ENCODE data around the gene GLCCI1. TPM values are rescaled to one million over a fixed set of nuclear protein-coding genes. Genes with fewer than 3 reads are reported as not detected.

Gene GLCCI1
- total and polyA plus RNA-seq, 5 donors from 2014 or later = 12.6 to 88.1 (median 31.6) TPM

DNA sequence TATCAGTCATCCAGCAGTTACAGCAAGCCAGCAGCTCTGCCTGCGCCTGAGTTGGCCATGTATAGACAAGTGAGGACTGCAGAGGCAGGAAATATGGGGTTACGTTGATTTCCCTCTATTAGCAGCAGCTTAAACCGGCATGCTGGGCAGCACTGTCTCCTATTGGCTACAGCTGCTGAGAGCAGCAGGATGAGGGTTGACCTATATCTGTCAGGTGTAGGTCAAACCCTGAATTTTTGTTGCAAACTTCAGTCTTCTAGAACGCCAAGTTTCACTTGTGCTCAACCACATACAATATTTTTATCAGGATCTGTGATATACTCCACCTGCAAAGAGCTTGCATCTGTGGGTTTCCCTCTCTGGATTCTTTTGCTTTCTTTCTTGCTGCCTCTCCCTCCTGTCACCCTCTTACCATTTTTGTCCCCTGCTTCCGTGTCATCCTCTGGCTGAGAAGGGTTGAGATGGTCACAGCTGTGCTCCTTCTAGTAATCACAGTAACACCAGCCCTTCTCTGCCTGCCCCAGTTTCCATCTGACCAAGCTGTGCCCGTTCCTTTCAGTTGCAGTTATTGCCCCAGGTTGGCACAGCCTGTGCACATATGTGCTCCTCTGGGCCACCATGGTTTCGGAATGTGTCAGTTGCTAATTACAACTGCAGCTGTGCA, 23.8 kb upstream of the GLCCI1 start:
- ATAC-seq (ENCODE audit: low read depth in 2 of 2) = peak; percentile 93 to 95
- peak overlapping the region; percentile 71 to 88 (median 78) for H3K4me3 Mint-ChIP-seq
- peak overlapping the region; percentile 80 for H3K27ac ChIP-seq (ENCODE audit: insufficient read depth, low read length, poor library complexity, severe bottlenecking)
- no peaks in the 10 kb centered on the region for H3K36me3 Mint-ChIP-seq
- no peaks in the 10 kb centered on the region for H3K36me3 ChIP-seq (ENCODE audit: control insufficient read depth, insufficient read depth, low read length)
- peaks cover 14 to 32% (median 24%) of the 10 kb centered on the region in 4 donors for H3K4me1 Mint-ChIP-seq
- H3K4me1 ChIP-seq (ENCODE audit: control insufficient read depth, insufficient read depth, low read length, poor library complexity, severe bottlenecking) = peaks cover 21% of the 10 kb centered on the region
- no peaks in the 10 kb centered on the region for H3K27me3 Mint-ChIP-seq
- peak overlapping the region; percentile 77 for H3K4me3 ChIP-seq (ENCODE audit: low read depth, low read length)
- peak; percentile 31 to 88 (median 68) for DNase-seq
- peaks cover 0 to 1% (median 0%) of the 10 kb centered on the region in 7 donors for H3K9me3 Mint-ChIP-seq
- no peaks in the 10 kb centered on the region for H3K9me3 ChIP-seq (ENCODE audit: control insufficient read depth in 2 of 2, low read length in 2 of 2)
- H3K27ac Mint-ChIP-seq = peak overlapping the region; percentile 78 to 95 (median 88)
- no peaks in the 10 kb centered on the region for H3K27me3 ChIP-seq (ENCODE audit: control insufficient read depth, insufficient read depth, low read length)

- no peak overlapping the region for H3K4me3 ChIP-seq (ENCODE audit: low read depth, low read length)
- Mint-ChIP-seq H3K27ac (peak overlapping the region; percentile 78 to 84 (median 83)), H3K36me3 (peaks cover 8% of the 10 kb centered on the region), H3K4me3 (peak overlapping the region in 1 of 4 donors; percentile 64), H3K4me1 (peaks cover 14 to 32% (median 24%) of the 10 kb centered on the region in 4 donors), H3K27me3 (no peaks in the 10 kb centered on the region), H3K9me3 (peaks cover 0 to 4% (median 0%) of the 10 kb centered on the region in 7 donors)
- no peak for ATAC-seq (ENCODE audit: low read depth in 2 of 2)
- no peaks in the 10 kb centered on the region for H3K36me3 ChIP-seq (ENCODE audit: control insufficient read depth, insufficient read depth, low read length)
- no peaks in the 10 kb centered on the region for H3K9me3 ChIP-seq (ENCODE audit: control insufficient read depth in 2 of 2, low read length in 2 of 2)
- H3K27me3 ChIP-seq (ENCODE audit: control insufficient read depth, insufficient read depth, low read length) = no peaks in the 10 kb centered on the region
- no peak for DNase-seq
- H3K4me1 ChIP-seq (ENCODE audit: control insufficient read depth, insufficient read depth, low read length, poor library complexity, severe bottlenecking) = peaks cover 21% of the 10 kb centered on the region
- H3K27ac ChIP-seq (ENCODE audit: insufficient read depth, low read length, poor library complexity, severe bottlenecking) = no peak overlapping the region
Observed at GRCh38 chr7:7946486-7946885, 22.1 kb upstream of the GLCCI1 start.

- no peak overlapping the region for H3K4me3 Mint-ChIP-seq
- DNase-seq = no peak
- Histone ChIP-seq H3K27ac (ENCODE audit: insufficient read depth, low read length, poor library complexity, severe bottlenecking) (no peak overlapping the region), H3K36me3 (ENCODE audit: control insufficient read depth, insufficient read depth, low read length) (no peaks in the 10 kb centered on the region), H3K4me3 (ENCODE audit: low read depth, low read length) (no peak overlapping the region), H3K27me3 (ENCODE audit: control insufficient read depth, insufficient read depth, low read length) (no peaks in the 10 kb centered on the region), H3K9me3 (ENCODE audit: control insufficient read depth in 2 of 2, low read length in 2 of 2) (no peaks in the 10 kb centered on the region), H3K4me1 (ENCODE audit: control insufficient read depth, insufficient read depth, low read length, poor library complexity, severe bottlenecking) (peaks cover 21% of the 10 kb centered on the region)
- H3K4me1 Mint-ChIP-seq = peaks cover 14 to 30% (median 23%) of the 10 kb centered on the region in 4 donors
- H3K27ac Mint-ChIP-seq = no peak overlapping the region
- H3K9me3 Mint-ChIP-seq = peaks cover 0 to 4% (median 0%) of the 10 kb centered on the region in 7 donors
- no peaks in the 10 kb centered on the region for H3K27me3 Mint-ChIP-seq
- ATAC-seq (ENCODE audit: low read depth in 2 of 2) = no peak
- peaks cover 8% of the 10 kb centered on the region for H3K36me3 Mint-ChIP-seq
Observed at GRCh38 chr7:7948232-7948631, 20.4 kb upstream of the GLCCI1 start.

DNA sequence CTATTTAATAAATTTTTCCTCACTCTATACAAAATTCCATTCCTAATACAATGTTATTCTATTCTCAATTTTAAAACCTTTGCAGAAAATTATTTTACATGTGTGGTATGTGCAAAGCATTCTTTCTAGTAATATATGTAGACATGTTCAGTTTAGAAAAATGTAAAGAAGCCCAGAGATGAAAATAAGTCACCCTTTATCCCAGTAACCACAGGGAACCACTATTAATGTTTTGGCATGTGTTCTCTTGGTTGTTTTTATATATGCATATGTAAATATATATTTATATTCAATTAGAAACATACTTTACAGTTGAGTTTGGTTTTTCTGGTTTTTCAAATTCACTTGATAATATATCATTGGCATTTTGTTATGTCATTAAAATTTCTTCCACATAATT, 14.8 kb upstream of the GLCCI1 start:
- no peak overlapping the region for H3K27ac ChIP-seq (ENCODE audit: insufficient read depth, low read length, poor library complexity, severe bottlenecking)
- H3K4me3 Mint-ChIP-seq = no peak overlapping the region
- no peaks in the 10 kb centered on the region for H3K9me3 ChIP-seq (ENCODE audit: control insufficient read depth in 2 of 2, low read length in 2 of 2)
- H3K9me3 Mint-ChIP-seq = peaks cover 0 to 4% (median 0%) of the 10 kb centered on the region in 7 donors
- peaks cover 0 to 7% (median 0%) of the 10 kb centered on the region in 4 donors for H3K4me1 Mint-ChIP-seq
- H3K27me3 Mint-ChIP-seq = no peaks in the 10 kb centered on the region
- no peaks in the 10 kb centered on the region for H3K36me3 ChIP-seq (ENCODE audit: control insufficient read depth, insufficient read depth, low read length)
- H3K27me3 ChIP-seq (ENCODE audit: control insufficient read depth, insufficient read depth, low read length) = no peaks in the 10 kb centered on the region
- no peak overlapping the region for H3K4me3 ChIP-seq (ENCODE audit: low read depth, low read length)
- DNase-seq (no peak), ATAC-seq (ENCODE audit: low read depth in 2 of 2) (no peak)
- H3K4me1 ChIP-seq (ENCODE audit: control insufficient read depth, insufficient read depth, low read length, poor library complexity, severe bottlenecking) = no peaks in the 10 kb centered on the region
- peaks cover 8% of the 10 kb centered on the region for H3K36me3 Mint-ChIP-seq
- no peak overlapping the region for H3K27ac Mint-ChIP-seq

DNA sequence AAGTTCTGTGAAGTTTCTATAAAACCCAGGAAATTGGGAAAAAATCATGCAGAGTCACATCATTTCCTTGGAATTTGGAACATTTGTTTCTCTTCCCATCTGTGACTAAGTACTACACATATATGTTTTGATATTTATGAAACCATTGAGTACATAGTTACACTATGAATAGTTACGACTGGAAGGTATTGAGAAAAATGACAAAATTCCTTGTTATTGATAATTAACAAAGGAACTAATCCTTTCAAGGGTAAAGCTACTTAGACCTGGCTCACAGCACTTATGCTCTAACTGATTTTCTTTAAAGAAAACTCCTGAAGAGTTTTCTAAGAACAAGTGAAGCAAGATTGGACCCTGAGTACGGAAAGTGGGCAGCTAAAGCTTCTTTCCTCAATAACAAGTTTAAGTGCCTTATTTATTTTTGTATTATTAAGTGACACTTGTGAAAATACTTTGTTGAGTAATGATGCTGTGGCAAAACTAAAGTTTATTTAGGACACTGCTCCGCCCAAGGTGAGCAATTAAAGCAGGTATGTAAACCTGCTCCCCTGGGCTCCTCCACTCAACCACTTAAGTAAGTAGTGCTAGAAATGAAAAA, 12.0 kb upstream of the GLCCI1 start:
- Histone ChIP-seq H3K4me1 (ENCODE audit: control insufficient read depth, insufficient read depth, low read length, poor library complexity, severe bottlenecking) (no peaks in the 10 kb centered on the region), H3K4me3 (ENCODE audit: low read depth, low read length) (no peak overlapping the region), H3K36me3 (ENCODE audit: control insufficient read depth, insufficient read depth, low read length) (no peaks in the 10 kb centered on the region), H3K27me3 (ENCODE audit: control insufficient read depth, insufficient read depth, low read length) (no peaks in the 10 kb centered on the region), H3K9me3 (ENCODE audit: control insufficient read depth in 2 of 2, low read length in 2 of 2) (no peaks in the 10 kb centered on the region), H3K27ac (ENCODE audit: insufficient read depth, low read length, poor library complexity, severe bottlenecking) (no peak overlapping the region)
- peaks cover 0 to 7% (median 0%) of the 10 kb centered on the region in 4 donors for H3K4me1 Mint-ChIP-seq
- no peaks in the 10 kb centered on the region for H3K36me3 Mint-ChIP-seq
- DNase-seq (no peak), ATAC-seq (ENCODE audit: low read depth in 2 of 2) (no peak)
- H3K27ac Mint-ChIP-seq = no peak overlapping the region
- H3K27me3 Mint-ChIP-seq = no peaks in the 10 kb centered on the region
- H3K4me3 Mint-ChIP-seq = no peak overlapping the region
- no peaks in the 10 kb centered on the region for H3K9me3 Mint-ChIP-seq

DNA sequence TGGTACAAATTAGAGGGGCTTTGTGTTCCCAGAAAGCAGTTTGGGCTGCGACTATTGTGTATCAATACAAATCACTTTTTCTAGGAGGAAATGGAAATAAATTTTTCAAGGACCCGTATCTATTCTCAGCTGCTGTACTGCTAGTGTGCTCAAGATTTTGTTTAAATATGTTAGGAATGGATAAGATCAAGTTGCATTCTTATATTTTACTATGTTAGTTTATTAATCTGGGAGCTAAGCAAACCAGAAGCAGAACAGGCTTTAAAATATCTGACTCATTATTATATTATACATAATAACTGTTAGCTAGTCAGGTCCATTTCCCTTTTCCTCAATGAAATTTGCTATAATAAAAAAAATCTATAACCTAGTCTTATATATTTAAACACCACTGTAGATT, 11.1 kb upstream of the GLCCI1 start:
- no peak overlapping the region for H3K27ac ChIP-seq (ENCODE audit: insufficient read depth, low read length, poor library complexity, severe bottlenecking)
- no peaks in the 10 kb centered on the region for H3K27me3 Mint-ChIP-seq
- ATAC-seq (ENCODE audit: low read depth in 2 of 2) (no peak), DNase-seq (no peak)
- no peaks in the 10 kb centered on the region for H3K36me3 Mint-ChIP-seq
- H3K9me3 ChIP-seq (ENCODE audit: control insufficient read depth in 2 of 2, low read length in 2 of 2) = no peaks in the 10 kb centered on the region
- no peak overlapping the region for H3K4me3 Mint-ChIP-seq
- no peaks in the 10 kb centered on the region for H3K9me3 Mint-ChIP-seq
- peaks cover 0 to 7% (median 0%) of the 10 kb centered on the region in 4 donors for H3K4me1 Mint-ChIP-seq
- H3K4me3 ChIP-seq (ENCODE audit: low read depth, low read length) = no peak overlapping the region
- H3K27ac Mint-ChIP-seq = no peak overlapping the region
- H3K4me1 ChIP-seq (ENCODE audit: control insufficient read depth, insufficient read depth, low read length, poor library complexity, severe bottlenecking) = no peaks in the 10 kb centered on the region
- H3K36me3 ChIP-seq (ENCODE audit: control insufficient read depth, insufficient read depth, low read length) = no peaks in the 10 kb centered on the region
- H3K27me3 ChIP-seq (ENCODE audit: control insufficient read depth, insufficient read depth, low read length) = no peaks in the 10 kb centered on the region

- ATAC-seq (ENCODE audit: low read depth in 2 of 2) = no peak
- DNase-seq = no peak
- Mint-ChIP-seq H3K27me3 (no peaks in the 10 kb centered on the region), H3K36me3 (no peaks in the 10 kb centered on the region), H3K4me3 (no peak overlapping the region), H3K9me3 (no peaks in the 10 kb centered on the region), H3K4me1 (peaks cover 0 to 7% (median 2%) of the 10 kb centered on the region in 4 donors), H3K27ac (no peak overlapping the region)
- Histone ChIP-seq H3K36me3 (ENCODE audit: control insufficient read depth, insufficient read depth, low read length) (no peaks in the 10 kb centered on the region), H3K9me3 (ENCODE audit: control insufficient read depth in 2 of 2, low read length in 2 of 2) (no peaks in the 10 kb centered on the region), H3K27ac (ENCODE audit: insufficient read depth, low read length, poor library complexity, severe bottlenecking) (no peak overlapping the region), H3K4me3 (ENCODE audit: low read depth, low read length) (no peak overlapping the region), H3K4me1 (ENCODE audit: control insufficient read depth, insufficient read depth, low read length, poor library complexity, severe bottlenecking) (no peaks in the 10 kb centered on the region), H3K27me3 (ENCODE audit: control insufficient read depth, insufficient read depth, low read length) (no peaks in the 10 kb centered on the region)
Observed at GRCh38 chr7:7959979-7960670, 8.5 kb upstream of the GLCCI1 start.

All from CD4-positive, CD25-positive, alpha-beta regulatory T cell (primary cell).